Measurements from ENCODE around the gene SYT6. TPM values are rescaled to one million over a fixed set of nuclear protein-coding genes. Genes with fewer than 3 reads are reported as not detected.

Gene SYT6
- total and polyA plus RNA-seq, 10 of the 15 experiments (the other 5 are each of a cell fraction or from before 2014, with no cell fraction given): 0.05 to 0.39 TPM; not detected in 8

DNA sequence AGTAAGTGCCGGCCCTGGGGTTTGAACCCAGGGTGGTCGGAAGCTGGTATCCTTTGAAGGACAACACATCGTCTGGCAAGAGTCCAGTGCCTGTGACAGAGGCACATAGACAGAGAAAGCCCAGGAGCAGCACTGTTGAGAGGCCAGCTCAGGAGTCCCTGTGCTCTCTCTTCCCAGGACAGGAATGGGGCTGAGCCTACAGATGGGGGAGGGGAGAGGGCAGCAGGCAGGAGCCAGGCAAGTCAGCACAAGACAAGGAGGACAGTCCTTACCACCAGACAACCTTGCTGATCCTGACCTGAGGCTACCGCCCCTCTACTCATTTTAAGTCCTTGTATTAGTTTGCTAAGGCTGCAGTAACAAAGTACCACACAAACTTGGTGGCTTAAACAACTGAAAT, 27.7 kb upstream of the SYT6 start (continued):
- TF ChIP-seq, protein P1, sequence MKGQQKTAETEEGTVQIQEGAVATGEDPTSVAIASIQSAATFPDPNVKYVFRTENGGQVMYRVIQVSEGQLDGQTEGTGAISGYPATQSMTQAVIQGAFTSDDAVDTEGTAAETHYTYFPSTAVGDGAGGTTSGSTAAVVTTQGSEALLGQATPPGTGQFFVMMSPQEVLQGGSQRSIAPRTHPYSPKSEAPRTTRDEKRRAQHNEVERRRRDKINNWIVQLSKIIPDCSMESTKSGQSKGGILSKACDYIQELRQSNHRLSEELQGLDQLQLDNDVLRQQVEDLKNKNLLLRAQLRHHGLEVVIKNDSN (IDR thresholded peaks at IDR 0.05; ENCODE audit: borderline replicate concordance, extremely low read length, insufficient read depth, low read depth, low read length): no peak
- no peak for TF ChIP-seq IRF3 (IDR thresholded peaks at IDR 0.05)

DNA sequence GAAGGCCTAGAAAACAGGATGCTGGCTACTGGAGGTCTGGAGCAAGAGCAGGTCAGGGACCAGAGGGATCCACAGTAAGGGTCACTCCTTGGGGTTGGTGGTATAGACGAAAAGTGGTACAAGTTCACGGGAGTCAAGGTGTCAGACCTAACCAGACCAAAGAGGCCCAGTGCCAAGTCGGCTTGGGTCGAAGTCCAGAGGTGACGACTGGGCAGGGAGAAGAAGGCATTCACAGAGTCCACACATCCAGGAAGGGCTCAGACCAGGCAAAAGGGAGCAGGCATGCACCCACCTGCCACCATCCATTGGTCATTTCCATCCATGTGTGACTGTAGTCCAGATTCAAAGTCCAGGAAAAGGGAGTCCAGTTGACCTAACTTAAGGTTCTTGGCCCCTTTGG, 27.1 kb upstream of the SYT6 start:
- no peaks in the 10 kb centered on the region for H3K4me1 ChIP-seq (ENCODE audit: control insufficient read depth, insufficient read depth, low read length)
- POLR2A ChIA-PET: no interaction called here

More for the DNA sequence above, 27.1 kb upstream of the SYT6 start:
- Histone ChIP-seq H3K27ac (ENCODE audit: control insufficient read depth, insufficient read depth) (no peak overlapping the region), H3K79me2 (ENCODE audit: control insufficient read depth, insufficient read depth, low read length) (no peaks in the 10 kb centered on the region), H3K9me3 (replicated peaks; ENCODE audit: control insufficient read depth, insufficient read depth, low read length) (no peaks in the 10 kb centered on the region), H3K4me3 (no peak overlapping the region), H2AFZ (ENCODE audit: control insufficient read depth, low read depth, low read length) (no peak overlapping the region), H3K4me2 (ENCODE audit: control insufficient read depth, insufficient read depth) (no peak overlapping the region), H4K20me1 (ENCODE audit: control insufficient read depth, insufficient read depth) (no peaks in the 10 kb centered on the region), H3K36me3 (ENCODE audit: control insufficient read depth in 2 of 2, insufficient read depth in 2 of 2, low read length in 1 of 2) (no peaks in the 10 kb centered on the region), H3K27me3 (replicated peaks in 1 of 2; ENCODE audit: control insufficient read depth in 2 of 2, insufficient read depth in 2 of 2, low read length in 1 of 2) (no peaks in the 10 kb centered on the region), H3K9ac (ENCODE audit: control insufficient read depth, insufficient read depth, low read length) (no peak overlapping the region)
- ChIA-PET SMC1A (ENCODE audit: uncharacterized antibody, unreplicated experiment) (no interaction called here), CTCF (no interaction called here), RAD21 (ENCODE audit: unreplicated experiment) (no interaction called here)
- FAIRE-seq (no peak), ATAC-seq (no peak), DNase-seq (ENCODE audit: low read depth, low spot score) (no peak)
- no peak for TF ChIP-seq SMC3 (IDR thresholded peaks at IDR 0.05; ENCODE audit: borderline replicate concordance, low read length)
- TF ChIP-seq EZH2 (IDR thresholded peaks at IDR 0.05; ENCODE audit: borderline replicate concordance, control insufficient read depth, low read depth, low read length): no peak
- TF ChIP-seq NFYB (IDR thresholded peaks at IDR 0.05; ENCODE audit: insufficient read depth, low read depth, low read length): no peak
- TF ChIP-seq SUPT20H (IDR thresholded peaks at IDR 0.05; ENCODE audit: borderline replicate concordance, control insufficient read depth, low read depth, low read length): no peak
- TF ChIP-seq ZSCAN29 (IDR thresholded peaks at IDR 0.05): no peak
- TF ChIP-seq RCOR1 (conservative IDR thresholded peaks at IDR 0.05; ENCODE audit: low read depth, low read length): no peak
- no peak for TF ChIP-seq NFXL1 (IDR thresholded peaks at IDR 0.05; ENCODE audit: borderline replicate concordance)
- no peak for TF ChIP-seq KDM1A (IDR thresholded peaks at IDR 0.05; ENCODE audit: borderline replicate concordance)
- no peak for TF ChIP-seq MEF2A (IDR thresholded peaks at IDR 0.05; ENCODE audit: insufficient read depth, low read depth, low read length)
- no peak for TF ChIP-seq CBX5 (IDR thresholded peaks at IDR 0.05; ENCODE audit: low read depth)
- TF ChIP-seq POLR2AphosphoS5 (IDR thresholded peaks at IDR 0.05; ENCODE audit: low read length): no peak
- TF ChIP-seq SMARCA5 (IDR thresholded peaks at IDR 0.05): no peak
- no peak for TF ChIP-seq SRF (IDR thresholded peaks at IDR 0.05; ENCODE audit: low read depth in 2 of 2, low read length in 2 of 2)
- TF ChIP-seq RFX5 (IDR thresholded peaks at IDR 0.05; ENCODE audit: low read depth, low read length): no peak
- TF ChIP-seq ZZZ3 (IDR thresholded peaks at IDR 0.05; ENCODE audit: control insufficient read depth, insufficient read length, low read depth): no peak
- TF ChIP-seq ESRRA (IDR thresholded peaks at IDR 0.05; ENCODE audit: low read length): no peak
- TF ChIP-seq CEBPB (IDR thresholded peaks at IDR 0.05; ENCODE audit: borderline replicate concordance in 1 of 2, low read depth in 2 of 2, low read length in 2 of 2): no peak
- TF ChIP-seq NBN (IDR thresholded peaks at IDR 0.05): no peak
- TF ChIP-seq CBX3 (IDR thresholded peaks at IDR 0.05; ENCODE audit: borderline replicate concordance, low read depth): no peak
- no peak for TF ChIP-seq ELK1 (IDR thresholded peaks at IDR 0.05; ENCODE audit: low read depth, low read length)
- in situ Hi-C loops (cut with MboI): no loop called here
- intact Hi-C loops (cut with micrococcal nuclease; ENCODE audit: unreplicated experiment): no loop called here
- WGBS (ENCODE audit: insufficient coverage, insufficient replicate concordance, low lambda C conversion rate, missing lambda C conversion rate): 22% methylated on average over 5 of the region's 5 CpGs
- no TSS peak for BruUV-seq (replicated peaks)

All from GM12878 (cell line).